T-helper 17 cell (primary cell): ENCODE results near the gene GAPDHS. TPM values are rescaled to one million over a fixed set of nuclear protein-coding genes. Genes with fewer than 3 reads are reported as not detected.

Experiments used
- ATAC-seq: fragments of 150-1000 bp; cut with Tn5 transposase; 2 replicates; pipeline ENCODE4 v1.10.0; 2021; ENCODE audit warnings: mild to moderate bottlenecking, moderate library complexity
- DNase-seq, 3 donors: peaks; one replicate each; pipeline versions ENCODE4 v3.0.0 to v3.0.0-alpha.2; 2020 to 2021
- H3K9me3 ChIP-seq: one replicate; pipeline ENCODE4 v1.7.0; 2013; ENCODE audit warnings: low read length, mild to moderate bottlenecking; ENCODE audit not compliant: control insufficient read depth, poor library complexity, severe bottlenecking
- H3K27ac Mint-ChIP-seq: one replicate; pipeline ENCODE4 v1.8.0; 2022; ENCODE audit warnings: mild to moderate bottlenecking, moderate library complexity, mixed read lengths
- H3K27me3 Mint-ChIP-seq: one replicate; pipeline ENCODE4 v1.8.0; 2022; ENCODE audit warnings: mixed read lengths
- H3K36me3 Mint-ChIP-seq: one replicate; pipeline ENCODE4 v1.8.0; 2022; ENCODE audit warnings: low read depth, mixed read lengths
- H3K4me1 Mint-ChIP-seq: one replicate; pipeline ENCODE4 v1.8.0; 2022; ENCODE audit warnings: mild to moderate bottlenecking, mixed read lengths
- H3K4me3 Mint-ChIP-seq: one replicate; pipeline ENCODE4 v1.8.0; 2022; ENCODE audit warnings: mild to moderate bottlenecking, moderate library complexity, mixed read lengths
- total RNA-seq, 4 donors: library from RNA in 2 of 4; stranded (reverse) in 2 of 4; gene quantifications; one replicate each; pipeline ENCODE4 v1.2.3 and lab custom pipeline; 2022 to 2026

The GAPDHS gene
- total RNA-seq, 2 donors from 2014 or later, result not detected

DNA sequence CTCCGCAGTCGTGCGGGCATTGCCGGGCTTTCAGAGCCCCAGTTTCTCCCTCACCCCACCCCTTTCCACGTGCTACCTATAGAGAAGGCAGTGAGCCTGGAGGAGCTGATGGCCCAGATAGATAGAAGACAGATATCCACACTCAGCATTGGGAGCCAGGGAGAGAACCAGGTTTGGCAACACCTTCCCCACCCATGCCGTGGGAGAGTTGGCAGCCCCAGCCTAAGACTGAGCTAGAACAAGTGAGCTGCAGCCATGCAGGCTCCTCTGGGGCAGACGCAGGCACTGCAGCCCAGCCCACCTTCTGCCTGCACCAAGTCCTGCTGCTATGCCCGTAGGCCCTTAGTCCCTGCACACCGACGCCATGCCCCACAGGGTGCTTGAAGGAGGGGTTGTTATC, 32.6 kb upstream of the GAPDHS start:
- Mint-ChIP-seq H3K27me3 (peaks cover 42% of the 10 kb centered on the region), H3K4me1 (peaks cover 10% of the 10 kb centered on the region), H3K27ac (no peak overlapping the region), H3K4me3 (no peak overlapping the region), H3K36me3 (peaks cover 3% of the 10 kb centered on the region)
- no peaks in the 10 kb centered on the region for H3K9me3 ChIP-seq
- no peak for ATAC-seq
- no peak for DNase-seq

DNA sequence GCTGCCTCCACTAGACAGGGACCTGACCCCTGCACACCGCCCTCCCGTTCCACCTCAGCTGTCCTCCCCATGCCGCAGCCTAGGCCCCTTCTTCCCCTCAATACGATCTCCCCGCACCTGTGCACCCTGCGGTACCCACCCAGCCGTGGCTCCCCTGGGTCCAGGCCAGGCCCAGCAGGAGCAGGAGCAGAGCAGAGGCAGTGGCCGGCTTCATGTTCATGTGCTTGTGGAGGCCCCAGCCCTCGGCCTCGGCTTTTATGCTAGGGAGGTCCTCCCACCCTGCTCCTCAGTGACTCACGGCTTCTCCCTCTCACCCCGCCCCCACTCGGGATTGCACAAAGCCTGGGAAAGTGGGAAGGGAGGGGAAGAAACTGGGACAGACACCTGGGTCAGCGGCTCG, 31.6 kb upstream of the GAPDHS start:
- Mint-ChIP-seq H3K4me3 (no peak overlapping the region), H3K27ac (no peak overlapping the region), H3K4me1 (peaks cover 12% of the 10 kb centered on the region), H3K27me3 (peaks cover 51% of the 10 kb centered on the region), H3K36me3 (peaks cover 3% of the 10 kb centered on the region)
- ATAC-seq (no peak), DNase-seq (no peak)
- H3K9me3 ChIP-seq, result no peaks in the 10 kb centered on the region

DNA sequence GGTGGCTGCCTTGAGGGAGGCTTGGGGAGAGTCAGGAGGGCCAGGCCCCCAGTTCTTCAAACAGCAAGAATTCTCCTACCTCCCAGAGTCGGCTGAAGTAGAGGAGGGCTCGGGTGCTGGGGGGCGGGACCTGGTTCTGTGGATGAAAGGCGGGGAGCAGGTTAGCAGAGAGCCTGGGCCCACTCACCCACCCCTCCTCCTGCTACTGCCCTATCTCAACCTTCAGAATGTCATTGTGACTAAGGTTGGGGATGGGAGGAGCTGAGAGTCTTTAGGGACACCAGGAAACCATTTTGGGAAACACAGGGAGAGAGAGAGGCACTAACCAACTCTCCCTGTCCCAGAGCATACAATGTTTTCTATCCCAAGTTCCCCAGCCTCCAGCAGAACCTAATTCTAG, 30.5 kb upstream of the GAPDHS start:
- no peak for DNase-seq
- H3K9me3 ChIP-seq, result no peaks in the 10 kb centered on the region
- peaks cover 9% of the 10 kb centered on the region for H3K4me1 Mint-ChIP-seq
- no peak overlapping the region for H3K27ac Mint-ChIP-seq
- no peak for ATAC-seq
- peaks cover 3% of the 10 kb centered on the region for H3K36me3 Mint-ChIP-seq
- no peak overlapping the region for H3K4me3 Mint-ChIP-seq
- H3K27me3 Mint-ChIP-seq, result peaks cover 54% of the 10 kb centered on the region

DNA sequence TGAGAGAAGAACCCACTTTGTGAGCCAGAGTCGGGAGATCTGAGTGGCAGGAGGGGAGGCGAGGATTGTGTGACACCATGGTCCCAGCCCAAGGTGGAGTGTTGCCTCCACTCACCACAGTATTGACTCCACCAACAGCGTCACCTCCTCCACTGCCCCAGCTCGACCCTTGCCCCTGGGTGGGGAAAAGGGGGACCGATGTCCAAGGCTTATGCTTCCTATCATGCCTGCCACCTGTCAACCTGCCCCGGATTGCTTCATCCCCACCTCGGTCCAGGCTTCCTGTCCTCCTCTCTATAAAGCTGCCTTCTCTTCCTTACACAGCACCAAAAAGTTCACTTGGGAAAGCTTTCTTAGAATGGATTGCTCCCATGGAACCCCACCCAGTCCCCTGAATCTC, 27.2 kb upstream of the GAPDHS start:
- H3K4me3 Mint-ChIP-seq, result no peak overlapping the region
- H3K27ac Mint-ChIP-seq, result no peak overlapping the region
- H3K27me3 Mint-ChIP-seq, result peaks cover 47% of the 10 kb centered on the region

DNA sequence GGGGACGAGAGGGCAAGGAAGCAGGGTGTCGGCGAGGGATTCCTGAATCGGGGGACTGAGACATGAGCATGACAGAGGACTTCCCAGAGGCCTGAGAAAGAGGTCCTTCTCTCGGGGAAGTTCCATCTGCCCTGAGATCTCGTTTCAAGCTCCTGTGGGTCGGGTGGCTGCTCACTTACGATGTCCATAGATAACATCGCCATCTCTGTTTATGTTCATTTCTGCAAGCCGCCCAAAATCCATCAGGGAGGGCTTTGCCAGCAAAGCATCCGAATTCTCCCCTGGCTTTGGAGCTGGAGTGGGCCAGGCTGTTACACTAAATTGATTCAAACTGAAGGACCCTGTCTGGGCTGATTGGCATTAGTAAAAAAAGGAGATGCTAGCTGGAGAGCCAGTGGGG, 25.7 kb upstream of the GAPDHS start:
- Mint-ChIP-seq H3K4me3 (no peak overlapping the region), H3K27me3 (peaks cover 43% of the 10 kb centered on the region), H3K27ac (no peak overlapping the region), H3K4me1 (peaks cover 13% of the 10 kb centered on the region), H3K36me3 (no peaks in the 10 kb centered on the region)
- DNase-seq (no peak), ATAC-seq (no peak)
- no peaks in the 10 kb centered on the region for H3K9me3 ChIP-seq

More for the DNA sequence above, 27.2 kb upstream of the GAPDHS start:
- peaks cover 17% of the 10 kb centered on the region for H3K4me1 Mint-ChIP-seq
- no peaks in the 10 kb centered on the region for H3K9me3 ChIP-seq
- peaks cover 3% of the 10 kb centered on the region for H3K36me3 Mint-ChIP-seq
- no peak for ATAC-seq
- no peak for DNase-seq

DNA sequence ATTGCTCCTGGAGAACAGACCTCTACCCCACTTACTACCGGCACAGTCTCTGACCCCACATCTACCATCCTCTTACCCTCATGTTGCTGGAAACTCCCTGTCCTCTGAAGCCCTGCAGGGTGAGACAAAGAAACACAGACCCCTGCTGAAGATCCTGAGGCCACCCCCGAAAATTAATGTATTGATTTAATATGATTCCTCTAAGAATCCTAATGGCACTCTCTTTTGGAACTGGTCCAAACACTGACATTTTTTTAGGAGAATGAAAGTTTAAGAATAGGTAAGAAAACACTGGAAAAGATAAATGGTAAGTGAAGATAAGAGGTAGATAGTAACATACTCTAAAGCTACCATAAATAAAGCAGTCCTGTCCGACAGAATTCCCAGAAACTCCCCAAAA, 25.1 kb upstream of the GAPDHS start:
- Mint-ChIP-seq H3K4me1 (peaks cover 13% of the 10 kb centered on the region), H3K36me3 (no peaks in the 10 kb centered on the region), H3K27ac (no peak overlapping the region), H3K4me3 (no peak overlapping the region), H3K27me3 (peaks cover 43% of the 10 kb centered on the region)
- ATAC-seq, result no peak
- H3K9me3 ChIP-seq, result no peaks in the 10 kb centered on the region
- no peak for DNase-seq

DNA sequence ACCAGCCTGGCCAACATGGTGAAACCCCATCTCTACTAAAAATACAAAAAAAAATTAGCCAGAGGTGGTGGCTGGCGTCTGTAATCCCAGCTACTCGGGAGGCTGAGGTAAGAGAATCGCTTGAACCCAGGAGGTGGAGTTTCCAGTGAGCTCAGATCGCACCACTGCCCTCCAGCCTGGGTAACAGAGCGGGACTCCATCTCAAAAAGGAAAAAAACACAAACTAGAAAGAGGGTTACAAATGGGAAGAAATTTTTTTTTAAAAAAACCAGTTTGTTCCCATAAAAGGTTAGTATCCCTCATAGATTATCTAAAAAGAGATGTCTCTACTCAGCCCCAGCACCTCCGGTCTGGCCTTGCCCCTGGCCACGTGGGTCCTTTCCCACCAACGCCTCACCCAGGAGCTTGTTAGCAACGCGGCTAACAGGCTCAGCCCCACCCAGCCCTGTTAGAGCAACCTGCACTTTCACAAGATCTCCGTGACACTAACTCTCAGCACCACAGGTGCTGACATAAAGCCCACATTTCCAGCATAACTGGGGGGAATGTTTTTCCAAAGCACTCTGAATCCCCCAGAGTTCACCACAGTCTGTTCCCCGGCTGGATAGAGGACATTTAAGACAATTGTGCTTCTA, 24.1 kb upstream of the GAPDHS start:
- Mint-ChIP-seq H3K4me1 (peaks cover 11% of the 10 kb centered on the region), H3K27ac (peak overlapping the region; percentile 80), H3K27me3 (peaks cover 50% of the 10 kb centered on the region), H3K4me3 (peak overlapping the region; percentile 78), H3K36me3 (no peaks in the 10 kb centered on the region)
- ATAC-seq (peak; percentile 72), DNase-seq (no peak)
- no peaks in the 10 kb centered on the region for H3K9me3 ChIP-seq

DNA sequence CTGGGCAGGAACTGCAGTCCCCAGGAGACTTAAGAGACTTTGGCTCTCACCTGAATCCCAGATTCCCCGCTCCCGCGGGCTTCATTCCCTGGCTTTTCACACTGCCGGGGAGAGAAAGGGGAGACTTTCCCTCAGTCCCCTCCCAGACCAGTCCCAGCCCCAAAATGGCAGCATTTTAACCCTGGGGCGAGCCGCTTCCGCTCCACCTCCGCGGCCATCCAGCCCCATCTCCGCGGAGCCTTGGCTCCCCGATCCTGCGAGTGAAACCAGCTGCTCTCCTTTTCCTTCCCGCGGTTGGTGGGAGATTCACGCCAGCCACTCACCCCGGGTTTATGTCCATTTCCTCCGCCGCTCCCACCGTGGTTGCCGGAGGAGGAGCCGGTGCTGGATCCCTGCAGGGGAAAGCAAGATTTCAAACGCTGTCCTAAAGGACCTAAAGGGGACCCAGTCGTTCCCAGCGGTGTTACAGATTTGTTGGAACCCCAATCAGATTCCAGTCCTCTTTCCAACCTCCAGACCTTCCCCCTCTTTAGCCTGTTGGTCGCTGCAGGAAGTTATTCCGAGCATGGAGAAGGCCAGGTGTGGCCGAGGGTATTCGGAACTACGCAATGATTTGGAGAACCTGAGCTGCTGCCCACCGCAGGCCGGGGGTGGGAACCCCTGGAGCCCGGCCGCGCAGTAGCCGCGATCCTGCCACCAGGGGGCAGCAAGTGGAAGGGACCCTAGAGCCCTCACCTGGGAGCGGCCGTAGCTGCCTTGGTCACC, 23.2 kb upstream of the GAPDHS start:
- peak; percentile 80 for ATAC-seq
- H3K27me3 Mint-ChIP-seq, result peaks cover 50% of the 10 kb centered on the region
- peaks cover 14% of the 10 kb centered on the region for H3K4me1 Mint-ChIP-seq
- peak overlapping the region; percentile 80 for H3K27ac Mint-ChIP-seq
- no peaks in the 10 kb centered on the region for H3K36me3 Mint-ChIP-seq
- peak overlapping the region; percentile 78 for H3K4me3 Mint-ChIP-seq
- no peaks in the 10 kb centered on the region for H3K9me3 ChIP-seq
- DNase-seq, result peak; percentile 53 to 70 (median 63)

DNA sequence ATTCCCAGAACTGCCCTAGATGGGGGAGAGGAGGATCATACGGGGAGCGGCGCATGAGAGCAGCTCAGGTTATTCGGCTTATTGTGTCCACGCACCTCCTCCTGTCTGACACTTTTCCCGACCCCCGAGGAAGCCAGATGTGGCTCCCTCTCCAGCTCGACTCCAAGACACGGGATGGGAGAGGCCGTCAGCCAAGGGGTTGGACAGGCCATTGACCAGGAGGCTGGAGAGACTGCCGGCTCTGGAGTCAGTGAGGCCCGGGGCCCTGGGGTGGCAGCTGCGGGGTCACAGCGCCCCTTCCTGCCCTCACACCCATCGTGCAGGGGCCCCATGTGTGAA, 22.7 kb upstream of the GAPDHS start:
- peaks cover 14% of the 10 kb centered on the region for H3K4me1 Mint-ChIP-seq
- ATAC-seq (no peak), DNase-seq (no peak)
- H3K36me3 Mint-ChIP-seq, result no peaks in the 10 kb centered on the region
- peak overlapping the region; percentile 80 for H3K27ac Mint-ChIP-seq
- H3K9me3 ChIP-seq, result no peaks in the 10 kb centered on the region
- peak overlapping the region; percentile 78 for H3K4me3 Mint-ChIP-seq
- peaks cover 48% of the 10 kb centered on the region for H3K27me3 Mint-ChIP-seq

DNA sequence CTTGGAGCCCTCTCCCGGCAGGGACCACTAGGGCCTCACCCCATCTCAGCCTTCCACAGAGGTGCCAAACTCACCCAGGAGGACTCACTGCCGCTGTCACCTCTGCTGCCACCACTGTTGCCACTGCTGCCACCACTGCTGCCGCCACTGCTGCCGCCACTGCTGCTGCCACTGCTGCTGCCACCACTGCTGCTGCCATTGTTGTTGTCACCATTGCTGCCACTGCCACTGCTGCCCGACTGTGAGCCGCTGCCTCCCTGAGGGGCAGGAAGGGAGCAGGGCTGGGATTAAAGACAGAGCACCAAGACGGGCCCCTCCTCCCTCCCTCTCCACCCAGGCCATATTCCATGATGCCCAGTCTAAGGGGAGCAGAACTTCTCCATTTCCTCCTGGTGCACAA, 21.9 kb upstream of the GAPDHS start:
- Mint-ChIP-seq H3K27me3 (peaks cover 44% of the 10 kb centered on the region), H3K27ac (no peak overlapping the region), H3K36me3 (no peaks in the 10 kb centered on the region), H3K4me3 (peak overlapping the region; percentile 59), H3K4me1 (peaks cover 12% of the 10 kb centered on the region)
- DNase-seq, result no peak
- no peaks in the 10 kb centered on the region for H3K9me3 ChIP-seq
- ATAC-seq, result no peak

DNA sequence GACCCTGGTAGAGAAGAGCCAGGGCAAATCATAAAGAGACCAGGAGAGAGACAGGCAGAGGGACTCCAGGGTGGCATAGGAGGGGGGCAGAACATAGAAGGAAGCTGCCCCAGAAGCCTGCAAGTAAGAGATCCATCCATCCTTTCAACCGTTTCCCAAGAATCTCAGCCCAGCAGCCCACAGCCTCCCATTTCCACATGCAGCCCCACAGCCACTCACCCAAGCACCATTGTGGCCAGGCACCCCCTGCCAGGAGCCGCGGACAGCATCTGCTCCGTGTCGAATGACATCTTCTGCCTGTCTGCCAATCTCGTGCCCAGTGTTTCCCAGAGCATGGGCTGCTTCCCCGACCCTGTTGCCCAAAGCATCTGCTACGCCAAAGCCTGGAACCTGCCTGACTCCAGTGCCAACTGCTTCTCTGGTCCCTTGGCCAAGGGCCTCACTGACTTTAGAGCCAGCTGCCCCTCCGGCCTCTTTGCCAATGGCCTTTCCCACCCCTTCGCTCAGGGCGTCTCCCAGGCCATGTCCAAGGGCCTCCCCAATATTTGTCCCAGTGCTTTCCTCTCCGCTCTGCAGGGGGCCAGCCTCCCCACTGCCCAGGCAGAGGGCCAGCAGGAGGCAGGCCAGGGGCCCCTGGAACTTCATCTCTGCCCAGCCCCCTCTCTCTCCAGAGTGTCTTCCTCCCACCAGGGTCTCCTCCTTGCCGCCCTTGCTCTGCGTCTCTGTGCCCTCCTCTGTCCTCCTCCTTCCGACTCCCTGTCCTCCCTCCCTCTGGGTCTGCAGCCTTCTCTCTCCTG, 20.2 kb upstream of the GAPDHS start:
- DNase-seq, result no peak
- no peaks in the 10 kb centered on the region for H3K9me3 ChIP-seq
- Mint-ChIP-seq H3K27me3 (peaks cover 43% of the 10 kb centered on the region), H3K36me3 (peaks cover 2% of the 10 kb centered on the region), H3K27ac (no peak overlapping the region), H3K4me3 (no peak overlapping the region), H3K4me1 (peaks cover 12% of the 10 kb centered on the region)
- no peak for ATAC-seq

DNA sequence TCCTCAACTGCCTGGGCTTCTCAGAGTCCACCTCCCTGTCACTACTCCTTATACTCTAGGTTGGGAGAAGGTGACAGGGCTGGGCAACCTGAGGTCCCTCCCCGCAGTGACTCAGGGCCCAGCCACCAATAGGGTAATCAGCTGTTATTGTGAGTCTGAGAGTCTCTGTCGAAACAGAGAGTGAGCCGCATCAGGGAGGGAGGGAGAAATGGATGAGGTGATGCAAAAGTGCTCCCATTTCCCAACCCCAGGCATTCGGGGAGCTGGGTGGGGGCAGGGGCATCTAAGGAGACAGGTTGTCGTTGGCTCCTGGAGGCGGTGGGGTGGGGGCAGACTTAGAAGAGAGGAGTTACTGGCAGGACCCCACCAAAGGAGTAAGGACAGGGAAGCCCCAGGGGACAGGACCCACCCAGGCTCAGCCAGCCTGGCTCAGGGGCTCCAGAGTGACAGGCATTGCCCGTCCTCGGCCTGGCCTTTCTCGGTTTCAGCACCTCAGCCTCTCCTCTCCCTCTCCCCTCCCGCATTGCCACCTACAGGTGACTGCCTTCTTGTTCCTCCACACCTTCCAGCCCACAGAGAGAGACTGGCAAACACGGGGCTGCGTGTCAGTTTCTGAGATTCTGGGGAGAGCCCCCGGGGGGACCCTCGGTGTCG, 19.5 kb upstream of the GAPDHS start, which contains the start of gene DMKN:
Gene DMKN, minus strand, starts transcription at position 22 of the 654 bp plus-strand sequence. CDS start 174 bp downstream, outside the sequence.
- no peak within 1 kb of the TSS for H3K4me3 Mint-ChIP-seq
- peaks cover 41% of the 10 kb centered on the region for H3K27me3 Mint-ChIP-seq
- no peak for ATAC-seq
- H3K27ac Mint-ChIP-seq, result no peak within 1 kb of the TSS
- H3K4me1 Mint-ChIP-seq, result peaks cover 12% of the 10 kb centered on the region
- H3K36me3 Mint-ChIP-seq, result peaks cover 2% of the 10 kb centered on the region
- DNase-seq, result no peak
- H3K9me3 ChIP-seq, result no peaks in the 10 kb centered on the region

DNA sequence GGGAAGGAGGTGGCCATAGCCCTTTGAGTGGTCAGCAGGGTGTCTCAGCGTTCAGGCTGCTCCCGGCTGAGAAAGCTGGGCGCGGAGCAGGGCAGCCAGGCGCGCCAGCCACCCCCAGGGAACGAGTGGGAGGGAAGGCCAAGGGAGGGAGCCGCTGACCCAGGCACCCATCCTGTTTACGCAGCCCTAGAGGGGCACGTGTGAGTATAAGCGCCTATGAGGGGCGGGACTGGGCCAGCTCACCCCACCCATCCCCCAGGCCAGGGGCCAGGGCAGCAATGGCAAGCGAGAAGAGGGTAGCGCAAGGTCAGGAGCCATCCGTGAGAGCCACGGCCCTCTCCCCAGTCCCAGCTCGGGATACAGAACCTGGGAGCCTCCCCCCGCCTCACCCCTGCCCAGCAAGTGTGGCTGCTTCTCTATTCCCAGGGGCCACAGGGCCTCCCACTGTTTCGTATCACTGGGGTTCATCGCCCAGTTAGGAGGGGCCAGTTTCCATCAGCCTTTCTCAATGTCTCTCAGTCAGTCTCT, 18.9 kb upstream of the GAPDHS start:
- Mint-ChIP-seq H3K4me3 (no peak overlapping the region), H3K27ac (no peak overlapping the region), H3K36me3 (peaks cover 2% of the 10 kb centered on the region), H3K4me1 (peaks cover 11% of the 10 kb centered on the region), H3K27me3 (peaks cover 44% of the 10 kb centered on the region)
- DNase-seq, result no peak
- no peaks in the 10 kb centered on the region for H3K9me3 ChIP-seq
- ATAC-seq, result no peak
